GM21515 (cell line): ENCODE measurements around the gene ERO1B.

Source experiments
- ATAC-seq: cut with Tn5 transposase; IDR thresholded peaks from one replicate; pipeline ENCODE4 v1.9.1; 2021; ENCODE audit not compliant: unreplicated experiment

ERO1B gene

DNA sequence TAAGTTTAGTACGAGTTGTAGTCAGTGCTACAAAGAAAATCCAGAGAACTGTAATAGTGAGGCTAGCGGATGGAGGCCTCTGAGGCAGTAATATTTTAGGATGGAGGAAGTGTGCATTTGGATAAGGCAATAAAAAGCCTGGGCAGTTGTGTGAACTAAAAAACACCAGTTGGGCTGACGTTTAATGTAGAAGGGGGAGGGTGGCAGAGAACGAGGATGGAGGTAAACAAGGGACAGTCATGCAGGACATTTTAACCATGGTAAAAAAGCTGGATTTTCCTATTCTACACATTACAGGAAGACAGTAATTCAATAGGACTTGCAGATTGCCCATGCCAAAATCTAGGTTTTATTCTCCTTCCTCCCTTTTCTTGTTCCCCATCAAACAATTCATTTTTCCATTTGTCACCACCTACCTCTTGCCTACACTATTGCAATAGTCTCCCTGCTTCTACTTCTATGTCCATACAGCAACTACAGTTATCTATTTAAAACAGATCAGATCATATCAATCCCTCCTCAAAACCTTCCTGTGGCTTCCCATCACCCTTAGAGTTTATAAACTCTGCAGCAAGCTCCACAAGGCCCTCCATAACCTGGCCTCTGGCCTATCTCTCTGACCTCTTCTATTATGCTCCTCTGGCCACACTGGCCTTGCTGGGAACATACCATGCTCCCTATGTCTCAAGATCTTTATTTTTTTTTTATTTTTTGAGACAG is 27.7 kb downstream of the ERO1B start:
- no peak for ATAC-seq

DNA sequence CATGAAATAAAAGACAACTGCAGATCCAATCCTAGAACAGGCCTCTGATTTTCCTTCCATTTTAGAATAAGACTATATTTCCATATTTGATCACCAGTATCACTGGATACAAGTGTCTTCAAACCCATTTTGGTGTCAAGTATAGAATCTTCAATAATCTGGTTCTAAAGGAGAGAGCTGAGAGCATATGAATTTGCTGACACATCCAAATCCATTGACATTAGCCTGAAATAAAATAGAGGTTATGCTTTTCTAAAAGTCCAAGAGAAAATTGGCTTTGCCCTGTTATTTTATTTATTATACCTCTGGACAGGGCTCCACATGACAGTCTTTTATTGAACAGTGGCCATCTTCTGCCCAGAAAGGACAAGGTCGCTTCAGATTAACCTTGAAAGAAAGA is 28.6 kb downstream of the ERO1B start:
- no peak for ATAC-seq

DNA sequence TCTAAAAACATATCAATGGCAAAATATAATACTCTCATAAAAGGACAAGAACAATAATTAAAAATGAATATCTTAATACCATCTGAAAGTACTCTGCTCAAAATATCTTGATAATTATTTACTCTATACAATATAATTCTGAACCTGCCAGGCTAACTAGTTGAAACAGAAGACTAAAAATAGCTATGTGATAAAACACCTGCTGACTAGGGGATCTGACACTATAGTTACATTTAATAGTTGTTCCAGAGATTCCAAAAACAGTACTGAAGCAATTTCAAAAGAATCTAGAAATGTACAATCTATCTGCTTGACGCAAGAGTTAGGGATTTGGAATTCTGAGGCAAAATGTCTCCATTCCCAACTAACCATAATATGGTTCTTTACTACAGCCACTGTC is 30.2 kb downstream of the ERO1B start:
- ATAC-seq: no peak

DNA sequence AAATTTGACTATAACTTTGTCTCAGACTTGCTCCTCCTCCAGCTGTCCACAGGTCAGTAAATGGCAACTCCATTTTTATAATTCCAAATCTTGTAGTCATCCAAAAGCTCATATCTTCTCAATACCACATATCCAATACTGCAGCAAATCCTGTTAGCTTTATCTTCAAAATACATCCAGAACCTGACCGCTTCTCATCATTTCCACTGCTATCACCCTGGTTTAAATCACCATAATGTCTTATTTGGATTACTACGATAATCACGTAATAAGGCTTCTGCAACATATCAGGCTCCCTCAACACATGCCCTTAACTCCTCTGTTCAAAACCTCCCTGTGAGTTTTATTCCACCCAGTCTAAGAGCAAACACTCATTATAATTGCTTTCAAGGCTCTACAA is 34.5 kb downstream of the ERO1B start:
- no peak for ATAC-seq

DNA sequence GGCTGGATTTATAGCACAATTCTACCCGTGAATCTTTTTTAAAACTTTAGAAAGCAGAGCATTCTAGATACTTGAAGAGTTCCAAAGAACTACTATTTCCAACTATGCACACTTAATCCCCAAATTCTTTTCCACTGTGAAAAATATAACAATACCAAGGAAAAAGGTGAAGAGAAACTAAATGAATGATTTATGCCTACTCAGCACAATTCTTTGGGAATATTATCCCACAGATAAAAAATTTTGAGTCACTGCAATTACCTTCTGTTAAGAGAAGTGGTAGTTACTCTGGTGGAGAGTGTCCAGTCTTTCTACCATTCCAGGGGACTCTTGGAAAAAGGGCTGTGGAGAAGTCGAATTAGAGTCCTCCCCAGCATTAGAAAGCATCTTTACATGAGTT is 39.2 kb downstream of the ERO1B start:
- ATAC-seq: no peak

DNA sequence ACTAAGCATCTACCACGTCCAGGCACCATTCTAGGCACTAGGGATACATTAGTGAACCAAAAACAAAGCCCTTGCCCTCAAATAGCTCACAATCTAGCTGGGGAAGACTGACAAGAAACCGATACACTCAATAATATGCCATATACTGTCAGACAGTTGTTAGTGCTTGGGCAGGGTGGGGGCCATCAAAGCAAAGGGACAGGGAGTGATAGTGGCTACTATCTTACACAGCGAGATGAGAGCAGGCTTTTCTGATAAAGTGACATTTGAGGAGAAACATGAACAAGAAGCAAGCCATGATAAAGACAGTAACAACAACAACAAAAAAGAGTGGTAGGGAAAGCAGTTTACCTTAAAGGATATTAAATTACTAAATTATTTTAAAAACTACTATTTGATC is 41.1 kb downstream of the ERO1B start:
- no peak for ATAC-seq

DNA sequence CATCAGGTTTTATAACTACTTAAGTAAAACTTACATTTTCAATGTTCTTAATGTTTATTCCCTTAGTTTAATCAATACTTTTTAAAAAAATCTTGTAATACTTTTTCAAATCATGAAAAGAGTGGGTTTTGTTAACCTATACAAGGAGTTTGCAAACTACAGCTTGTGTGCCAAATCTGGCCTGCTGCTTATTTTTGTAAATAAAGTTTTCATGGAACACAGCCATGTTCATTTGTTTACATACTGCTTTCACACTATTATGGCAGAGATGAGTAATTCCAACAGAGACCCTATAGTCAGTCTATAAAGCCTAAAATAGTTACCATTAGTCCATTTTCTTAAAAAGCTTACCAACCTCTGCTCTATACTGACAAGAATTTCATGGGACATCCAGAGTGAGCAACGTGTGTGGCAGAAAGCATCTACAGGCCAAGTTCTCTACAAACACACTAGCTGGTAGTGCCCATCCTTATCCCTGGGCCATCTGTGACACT is 42.6 kb downstream of the ERO1B start:
- ATAC-seq: no peak

DNA sequence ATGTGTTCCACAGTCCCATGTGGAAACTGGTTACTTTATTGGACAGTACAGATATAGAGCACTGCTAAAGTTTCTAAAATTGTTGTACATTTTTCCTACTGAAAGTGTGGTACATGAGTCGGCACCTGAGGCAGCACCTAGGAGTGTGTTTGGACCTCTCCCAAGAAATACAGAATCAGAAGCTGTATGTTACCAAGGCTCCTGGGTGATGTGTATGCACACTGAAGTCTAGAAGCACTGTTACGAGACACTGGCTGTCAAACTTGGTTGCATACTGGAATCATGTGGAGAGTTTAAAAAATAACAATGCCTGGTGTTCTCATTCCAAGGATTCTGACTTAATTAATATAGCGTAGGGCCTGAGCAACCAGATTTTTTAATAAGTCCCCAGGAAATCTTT is 46.6 kb downstream of the ERO1B start:
- ATAC-seq: no peak

DNA sequence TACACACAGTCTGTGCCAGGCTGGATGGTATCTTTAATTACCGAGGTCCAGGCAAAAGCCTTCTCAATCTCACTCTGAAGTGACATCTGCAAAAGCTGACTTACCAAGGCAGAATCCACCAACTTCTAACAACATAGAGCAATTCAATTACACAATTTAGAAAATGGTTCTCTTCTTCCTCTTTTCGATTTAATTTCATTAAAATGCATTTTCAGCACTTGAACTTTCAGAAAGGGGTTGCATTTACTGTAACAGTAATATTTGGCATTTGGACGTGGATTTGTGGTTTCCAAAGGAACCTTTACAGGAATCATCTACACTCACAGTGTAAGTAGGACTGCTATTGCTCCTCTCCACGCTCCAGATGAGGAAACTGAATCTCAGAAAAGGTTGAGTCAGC is 53.3 kb downstream of the ERO1B start:
- no peak for ATAC-seq

DNA sequence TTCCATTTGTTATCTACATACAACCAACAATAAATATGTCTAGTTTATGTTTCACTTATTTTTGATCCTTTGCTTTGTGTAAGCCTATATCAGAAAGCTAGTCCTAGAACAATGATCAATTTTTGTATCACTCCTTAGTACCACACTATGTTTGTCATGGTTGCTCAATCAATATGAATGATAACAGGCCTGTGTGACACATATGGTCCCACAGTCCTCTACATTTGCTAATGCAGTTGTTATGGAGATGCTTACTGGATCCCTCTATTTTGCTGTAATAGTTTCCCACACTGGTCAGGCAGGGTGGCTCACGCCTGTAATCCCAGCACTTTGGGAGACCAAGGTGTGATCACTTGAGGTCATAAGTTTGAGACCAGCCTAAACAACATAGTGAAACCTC is 59.1 kb downstream of the ERO1B start:
- no peak for ATAC-seq

DNA sequence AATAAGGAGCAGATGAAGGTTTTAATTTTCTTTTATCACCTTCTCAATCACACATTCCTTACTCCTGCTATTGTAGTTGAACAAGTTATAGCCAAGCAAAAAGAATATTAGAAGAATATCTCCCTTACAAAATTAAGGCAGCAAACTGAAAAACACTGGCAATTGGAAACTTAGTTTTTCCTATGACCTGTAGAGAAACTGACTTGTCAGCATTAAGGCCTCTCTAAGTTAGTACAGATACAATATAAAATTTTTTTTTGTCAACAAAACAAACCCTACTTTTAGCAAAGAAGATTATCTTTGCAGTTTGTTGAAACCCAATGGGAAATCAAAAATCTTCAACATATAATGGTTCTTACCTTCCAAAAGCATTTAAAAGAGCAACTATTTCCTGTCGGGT is 61.3 kb downstream of the ERO1B start:
- ATAC-seq: no peak

DNA sequence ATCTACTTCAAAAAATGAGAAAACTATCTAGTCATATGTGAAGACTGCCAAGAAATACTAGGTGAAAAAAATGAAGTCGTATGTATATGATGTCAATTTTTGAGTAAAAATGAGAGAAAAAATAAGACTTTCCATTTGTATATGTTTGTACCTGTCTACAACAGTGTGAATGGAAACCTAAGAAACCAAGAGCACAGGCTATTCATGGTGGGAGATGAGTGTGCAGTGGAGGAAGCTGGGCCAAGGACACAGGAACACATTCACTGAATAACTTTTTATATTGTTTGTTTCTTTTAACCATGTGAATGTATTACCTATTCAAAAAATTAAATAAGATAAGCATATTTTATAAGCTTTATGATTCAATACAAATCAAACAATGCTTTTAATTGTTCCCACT is 67.0 kb downstream of the ERO1B start:
- no peak for ATAC-seq

DNA sequence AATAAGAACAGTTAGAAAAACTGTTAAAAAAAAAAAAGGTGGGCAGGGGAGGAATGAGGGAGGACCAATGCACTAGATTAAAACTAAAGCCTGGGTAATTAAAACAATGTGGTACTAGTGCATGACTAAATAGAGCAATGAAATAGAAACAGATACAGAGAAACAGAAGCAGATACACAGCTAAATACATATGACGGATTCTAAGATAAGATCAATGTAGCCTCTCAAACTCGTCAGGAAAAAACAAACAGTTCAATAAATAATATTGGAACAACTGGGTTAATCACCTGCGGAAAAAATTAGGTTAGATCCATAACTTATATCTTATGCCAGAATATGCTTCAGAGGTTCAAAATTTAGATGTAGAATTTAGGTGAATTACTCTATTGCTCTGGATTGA is 68.2 kb downstream of the ERO1B start:
- ATAC-seq: no peak

DNA sequence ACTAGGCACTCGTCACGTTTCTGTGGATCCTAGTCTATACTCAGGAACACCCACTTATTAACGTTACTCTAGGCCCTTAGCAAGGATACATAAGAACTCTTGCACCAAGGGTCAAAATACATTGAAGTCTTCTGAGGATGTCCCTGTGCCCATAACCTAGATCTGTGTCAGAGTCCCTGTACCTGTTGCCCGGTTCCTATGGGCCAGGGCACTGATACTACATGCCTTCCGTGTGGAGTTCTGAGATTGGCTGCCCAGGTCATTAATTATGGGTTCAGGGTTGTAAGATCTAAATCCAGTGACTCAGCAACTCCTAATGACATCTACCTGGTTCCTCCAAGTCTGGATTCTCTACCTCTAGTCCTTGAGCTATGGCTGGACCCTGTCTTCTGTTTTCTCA is 69.9 kb downstream of the ERO1B start:
- no peak for ATAC-seq

DNA sequence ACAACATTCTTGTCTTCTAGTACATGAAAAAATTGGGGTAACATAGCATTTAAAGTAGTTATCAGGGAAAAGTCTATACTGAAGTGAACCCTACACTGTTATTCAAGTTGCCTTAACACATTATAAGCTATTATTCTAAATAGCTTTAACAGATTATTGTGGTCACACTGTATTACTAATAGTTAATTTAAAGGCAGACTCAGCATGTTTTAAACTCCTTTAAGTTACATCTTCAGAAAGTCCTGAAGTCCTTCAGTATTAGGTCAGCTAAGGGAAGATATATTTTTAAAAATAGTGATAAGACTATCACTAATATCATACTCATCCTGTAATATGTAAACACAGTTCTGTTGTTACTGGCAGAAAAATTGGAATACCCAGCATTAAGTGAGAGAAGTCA is 72.0 kb downstream of the ERO1B start:
- no peak for ATAC-seq

DNA sequence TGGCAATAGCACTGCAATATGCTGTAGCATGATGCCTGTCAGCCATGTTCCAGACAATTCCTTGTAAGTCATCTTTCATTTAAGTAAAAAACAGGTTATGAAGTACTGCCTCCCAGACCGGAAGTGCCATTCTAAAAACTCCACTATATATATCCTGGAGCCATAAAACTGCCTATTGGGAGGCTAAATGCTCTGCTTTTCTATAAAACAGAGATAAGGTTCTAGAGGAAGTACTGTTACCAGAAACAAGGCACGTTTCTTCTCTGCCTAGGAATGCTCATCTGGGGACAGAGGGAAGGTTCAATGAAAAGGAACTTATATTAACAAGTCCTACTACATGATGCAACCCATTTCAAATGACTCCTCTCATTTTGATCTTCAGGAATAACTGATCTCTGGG is 72.6 kb downstream of the ERO1B start:
- no peak for ATAC-seq

DNA sequence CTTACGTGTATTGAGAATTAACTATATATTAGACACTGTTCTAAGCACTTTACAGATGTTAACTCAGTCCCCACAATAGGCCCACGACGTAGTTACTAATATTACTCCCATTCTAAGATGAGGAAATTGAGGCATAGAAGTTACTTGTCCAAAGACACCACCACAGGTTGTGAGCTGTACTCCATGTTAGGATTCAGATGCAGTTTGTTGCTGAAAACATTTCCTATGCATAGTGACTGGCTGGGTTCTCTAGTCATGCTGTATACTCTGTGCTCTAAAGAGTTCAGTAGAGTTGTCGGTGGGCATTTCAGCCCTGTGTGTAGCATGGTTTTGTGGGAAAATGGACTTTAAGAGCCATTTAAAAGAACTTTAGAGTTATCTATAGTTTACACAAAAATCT is 74.2 kb downstream of the ERO1B start:
- no peak for ATAC-seq

DNA sequence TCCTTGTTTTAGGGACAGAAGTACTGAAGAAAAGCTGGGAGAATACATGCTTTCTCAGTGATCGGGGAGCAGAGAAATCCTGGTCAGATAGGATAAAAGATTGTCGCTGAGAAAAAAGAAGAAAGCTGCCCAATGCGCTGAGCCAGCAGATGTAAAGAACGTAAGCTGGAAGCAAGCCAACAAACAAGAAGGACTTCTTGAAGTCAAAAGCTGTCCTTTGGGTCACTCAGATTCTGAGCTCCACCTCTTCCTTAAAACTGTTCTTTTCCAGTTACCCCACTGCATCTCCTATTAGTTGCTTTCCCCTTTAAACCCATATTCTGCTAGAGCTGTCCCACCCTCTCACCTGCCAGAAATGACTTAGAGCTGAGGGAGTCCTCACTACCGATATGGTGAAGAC is 74.6 kb downstream of the ERO1B start:
- no peak for ATAC-seq

DNA sequence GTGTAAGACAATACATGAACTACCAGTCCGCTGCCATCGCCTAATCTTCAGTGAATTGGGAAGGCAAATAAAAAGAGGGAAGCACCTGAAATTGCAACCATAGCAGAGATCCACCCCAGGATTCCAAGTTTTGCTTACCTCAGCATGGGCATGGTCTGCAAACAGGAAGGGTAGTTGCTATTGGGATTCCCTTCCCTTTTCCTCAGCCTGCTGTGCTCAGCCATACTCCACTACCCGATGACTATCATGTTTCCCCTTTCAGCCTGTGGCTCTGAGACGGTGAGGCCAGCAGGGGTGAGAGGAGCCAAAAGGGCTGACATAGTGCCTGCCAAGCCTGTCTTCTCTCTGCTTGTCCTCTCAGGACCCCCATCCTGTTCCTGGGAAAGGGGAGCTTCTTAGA is 75.2 kb downstream of the ERO1B start:
- ATAC-seq: no peak

DNA sequence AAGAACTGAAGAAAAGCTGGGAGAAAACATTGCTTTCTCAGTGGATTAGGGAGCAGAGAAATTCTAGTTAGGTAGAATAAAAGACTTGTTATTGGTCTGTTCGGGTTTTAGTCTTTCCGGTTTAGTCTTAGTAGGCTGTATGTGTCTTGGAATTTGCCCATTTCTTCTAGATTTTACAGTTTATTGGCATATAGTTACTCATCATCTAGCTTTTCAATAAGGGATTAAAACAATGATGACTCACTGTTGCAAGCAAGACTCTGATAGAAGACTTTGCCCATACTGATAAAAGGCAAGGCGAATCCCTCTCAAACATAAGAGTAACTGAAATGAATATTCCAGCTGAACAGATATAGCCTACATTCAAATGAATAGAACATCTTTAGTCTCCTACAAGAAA is 77.1 kb downstream of the ERO1B start:
- ATAC-seq: no peak

DNA sequence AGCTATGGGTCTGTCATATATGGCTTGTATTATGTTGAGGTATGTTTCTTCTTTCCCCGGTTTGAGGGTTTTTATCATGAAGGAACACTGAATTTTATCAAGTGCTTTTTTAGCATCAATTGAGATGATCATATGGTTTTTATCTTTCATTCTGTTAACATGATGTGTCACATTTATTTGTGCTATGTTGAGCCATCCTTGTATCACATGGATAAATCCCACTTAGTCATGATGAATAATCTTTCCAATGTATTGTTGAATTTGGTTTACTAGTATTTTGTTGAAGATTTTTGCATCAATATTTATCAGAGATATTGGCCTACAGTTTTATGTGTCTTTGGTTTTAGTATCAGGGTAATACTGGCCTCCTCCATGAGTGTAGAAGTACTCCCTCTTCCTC is 77.7 kb downstream of the ERO1B start:
- no peak for ATAC-seq

DNA sequence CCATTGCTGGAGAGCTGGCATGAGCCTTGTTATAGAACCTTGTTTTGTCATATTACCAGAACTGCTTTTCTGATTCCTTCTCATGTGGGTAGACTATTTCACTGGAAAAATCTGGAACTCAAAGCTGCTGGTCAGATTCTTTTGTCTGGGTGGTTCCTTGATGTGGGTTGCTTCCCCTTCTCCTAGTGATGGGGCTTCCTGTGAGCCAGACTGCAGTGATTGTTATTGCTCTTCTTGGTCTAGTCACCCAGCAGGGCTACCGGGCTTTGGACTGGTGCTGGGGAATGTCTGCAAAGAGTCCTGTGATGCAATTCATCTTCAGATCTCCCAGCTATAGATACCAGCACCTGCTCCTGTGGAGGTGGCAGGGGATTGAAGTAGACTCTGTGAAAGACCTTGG is 80.0 kb downstream of the ERO1B start:
- ATAC-seq: no peak

DNA sequence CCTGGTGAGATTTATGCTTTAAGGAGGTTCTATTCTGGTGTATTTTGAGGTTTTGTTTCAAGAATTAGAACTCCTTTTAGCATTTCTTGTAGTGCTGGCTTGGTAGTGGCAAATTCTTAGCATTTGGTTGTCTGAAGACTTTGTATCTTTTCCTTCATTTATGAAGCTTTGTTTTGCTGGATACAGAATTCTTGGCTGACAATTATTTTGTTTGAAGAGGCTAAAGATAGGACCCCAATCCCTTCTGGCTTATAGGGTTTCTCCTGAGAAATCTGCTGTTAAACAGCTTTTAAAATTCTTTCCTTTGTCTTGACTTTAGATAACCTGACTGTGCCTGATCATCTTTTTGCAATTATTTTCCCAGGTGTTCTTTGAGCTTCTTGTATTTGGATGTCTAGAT is 80.8 kb downstream of the ERO1B start:
- ATAC-seq: no peak
